ENCODE measurements around the gene CLEC14A. TPM values are rescaled to one million over a fixed set of nuclear protein-coding genes. Genes with fewer than 3 reads are reported as not detected.
A peak's percentile ranks its signal among the peaks of the same experiment; 100 is the strongest.

The CLEC14A gene
- total RNA-seq, 1 experiment from 2014 or later: 0.31 TPM

DNA sequence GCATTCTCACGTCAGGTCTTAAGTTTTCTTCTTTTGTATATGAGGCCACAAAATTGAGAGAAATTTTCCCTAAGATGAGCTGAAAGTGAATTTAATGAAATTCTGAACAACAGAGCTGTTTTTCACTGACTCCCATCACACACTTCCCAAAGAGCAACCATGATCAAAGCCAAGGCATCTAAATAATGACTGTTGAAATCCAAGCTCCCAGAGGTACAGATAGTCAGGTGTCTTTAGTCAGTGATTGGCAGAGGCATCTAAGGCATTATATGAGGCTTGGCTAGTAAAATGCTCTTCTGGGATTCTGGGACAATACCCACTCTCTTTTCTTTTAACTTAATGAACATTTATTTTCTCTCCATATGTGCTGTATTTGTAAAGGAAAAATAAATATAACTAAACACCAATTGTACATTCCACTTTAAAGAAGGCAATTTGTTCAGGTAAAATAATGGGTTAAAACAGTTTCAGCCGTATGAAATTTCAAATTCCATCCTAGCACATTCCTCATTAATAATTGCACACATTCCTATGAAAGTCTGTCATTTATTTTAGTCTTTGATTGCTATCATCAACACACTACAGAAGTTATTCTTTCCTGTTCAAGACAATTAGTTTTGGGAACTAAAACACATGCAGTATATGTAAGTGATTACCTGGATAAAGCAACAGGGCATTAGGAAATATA, 49.1 kb downstream of the CLEC14A start:
- no peaks in the 10 kb centered on the region for H3K9me2 ChIP-seq (ENCODE audit: insufficient read depth)
- intact Hi-C loops (cut with micrococcal nuclease; ENCODE audit: unreplicated experiment): no loop called here
- H3F3A ChIP-seq (ENCODE audit: insufficient read depth, low read depth): no peaks in the 10 kb centered on the region
- no peaks in the 10 kb centered on the region; the same call in 1 of the 2 replicates for H3K4me1 ChIP-seq (replicated peaks; ENCODE audit: insufficient read depth)
- H3K4me3 ChIP-seq: no peak overlapping the region
- H2AFZ ChIP-seq: peak overlapping the region; percentile 74; the same call in 1 of the 2 replicates
- no peaks in the 10 kb centered on the region for H3K36me3 ChIP-seq (ENCODE audit: low read depth)
- no TSS peak for BruUV-seq (replicated peaks)
- H3K79me2 ChIP-seq (ENCODE audit: low read depth): no peaks in the 10 kb centered on the region
- peak in 1 of 2 experiments; percentile 46 for DNase-seq
- no peaks in the 10 kb centered on the region for H3K27me3 ChIP-seq (ENCODE audit: insufficient read depth, low read depth)
- H3K27ac ChIP-seq: no peak overlapping the region
- TF ChIP-seq CTCF (conservative IDR thresholded peaks at IDR 0.05): no peak
- TF ChIP-seq EZH2 (IDR thresholded peaks at IDR 0.05; ENCODE audit: low read depth): no peak
- ChIA-PET CTCF (interaction anchor here (0.7 kb wide), 1 partner anchor 521 kb away, joined by 3 read pairs; no protein-coding TSS in a partner anchor), POLR2A (ENCODE audit: unreplicated experiment) (no interaction called here)
- H4K20me1 ChIP-seq (ENCODE audit: insufficient read depth): no peaks in the 10 kb centered on the region
- H3K4me2 ChIP-seq: peak overlapping the region; percentile 81
- no peaks in the 10 kb centered on the region for H3K9me3 ChIP-seq (ENCODE audit: insufficient read depth, low read depth)

DNA sequence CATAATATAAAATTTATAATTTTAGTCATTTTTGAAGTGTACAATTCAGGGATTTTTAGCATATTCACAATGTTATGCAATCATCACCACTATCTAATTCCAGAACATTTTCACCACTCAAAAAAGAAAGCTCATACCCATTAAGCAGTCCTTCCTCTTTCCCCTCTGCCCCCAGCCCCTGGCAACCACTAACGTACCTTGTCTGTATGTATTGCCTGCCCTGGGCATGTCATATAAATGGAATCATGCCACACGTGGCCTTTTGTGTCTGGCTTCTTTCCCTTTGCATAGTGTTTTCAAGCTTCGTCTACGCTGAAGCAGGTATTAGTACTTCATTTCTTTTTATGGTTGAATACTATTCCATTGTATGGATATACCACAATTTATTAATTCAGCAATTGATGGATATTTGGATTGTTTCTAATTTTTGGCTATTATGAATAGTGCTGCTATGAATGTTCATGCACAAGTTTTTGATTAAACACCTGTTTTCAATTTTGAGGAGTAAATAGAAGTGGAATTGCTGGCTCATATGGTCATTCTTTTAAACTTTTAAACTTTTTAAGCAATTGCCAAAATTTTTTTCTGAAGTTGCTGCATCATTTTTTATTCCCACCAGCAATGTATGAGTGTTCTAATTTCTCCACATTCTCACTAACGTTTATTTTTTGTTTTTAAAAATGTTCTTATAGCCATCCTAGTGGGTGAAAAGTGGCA, 49.8 kb downstream of the CLEC14A start:
- Histone ChIP-seq H4K20me1 (ENCODE audit: insufficient read depth) (no peaks in the 10 kb centered on the region), H3K27me3 (ENCODE audit: insufficient read depth, low read depth) (no peaks in the 10 kb centered on the region), H3K9me2 (ENCODE audit: insufficient read depth) (no peaks in the 10 kb centered on the region), H2AFZ (no peak overlapping the region), H3F3A (ENCODE audit: insufficient read depth, low read depth) (no peaks in the 10 kb centered on the region), H3K9me3 (ENCODE audit: insufficient read depth, low read depth) (no peaks in the 10 kb centered on the region), H3K27ac (no peak overlapping the region), H3K79me2 (ENCODE audit: low read depth) (no peaks in the 10 kb centered on the region), H3K4me3 (no peak overlapping the region), H3K4me1 (replicated peaks; ENCODE audit: insufficient read depth) (no peaks in the 10 kb centered on the region; the same call in 1 of the 2 replicates), H3K36me3 (ENCODE audit: low read depth) (no peaks in the 10 kb centered on the region), H3K4me2 (no peak overlapping the region)
- DNase-seq: no peak
- intact Hi-C loops (cut with micrococcal nuclease; ENCODE audit: unreplicated experiment): no loop called here
- ChIA-PET POLR2A (ENCODE audit: unreplicated experiment) (no interaction called here), CTCF (interaction anchor here (0.7 kb wide), 1 partner anchor 522 kb away, joined by 3 read pairs; no protein-coding TSS in a partner anchor)
- TF ChIP-seq CTCF (conservative IDR thresholded peaks at IDR 0.05) (no peak), EZH2 (IDR thresholded peaks at IDR 0.05; ENCODE audit: low read depth) (no peak)
- no TSS peak for BruUV-seq (replicated peaks)

- Histone ChIP-seq H3K4me2 (no peak overlapping the region), H4K20me1 (ENCODE audit: insufficient read depth) (no peaks in the 10 kb centered on the region), H3K9me3 (ENCODE audit: insufficient read depth, low read depth) (no peaks in the 10 kb centered on the region), H3K9me2 (ENCODE audit: insufficient read depth) (no peaks in the 10 kb centered on the region), H3K79me2 (ENCODE audit: low read depth) (no peaks in the 10 kb centered on the region), H3K27me3 (ENCODE audit: insufficient read depth, low read depth) (no peaks in the 10 kb centered on the region), H3F3A (ENCODE audit: insufficient read depth, low read depth) (no peaks in the 10 kb centered on the region), H2AFZ (no peak overlapping the region), H3K4me1 (replicated peaks; ENCODE audit: insufficient read depth) (no peaks in the 10 kb centered on the region; the same call in 1 of the 2 replicates), H3K36me3 (ENCODE audit: low read depth) (no peaks in the 10 kb centered on the region), H3K4me3 (no peak overlapping the region), H3K27ac (no peak overlapping the region)
- POLR2A ChIA-PET (ENCODE audit: unreplicated experiment): no interaction called here
- no peak for TF ChIP-seq EZH2 (IDR thresholded peaks at IDR 0.05; ENCODE audit: low read depth)
- no peak for TF ChIP-seq CTCF (conservative IDR thresholded peaks at IDR 0.05)
- intact Hi-C loops (cut with micrococcal nuclease; ENCODE audit: unreplicated experiment): no loop called here
- DNase-seq: no peak
- CTCF ChIA-PET: no interaction called here
- BruUV-seq (replicated peaks): no TSS peak
These were observed 50.6 kb downstream of the CLEC14A start for GRCh38 chr14:38205119-38205813.

All from PC-9 (cell line).